CD4-positive, alpha-beta T cell (primary cell): ENCODE results near the gene IL13RA2. TPM values are rescaled to one million over a fixed set of nuclear protein-coding genes. Genes with fewer than 3 reads are reported as not detected.

ENCODE experiments used
- ATAC-seq: fragments of 200-7000 bp; cut with Tn5 transposase; one replicate; pipeline ENCODE4 v1.10.0; 2022; ENCODE audit warnings: mild to moderate bottlenecking; ENCODE audit not compliant: poor library complexity
- CTCF ChIA-PET: fragments of 350-600 bp; sonication (Branson Sonifier 250); formaldehyde crosslinking; loops from one replicate; lab custom pipeline; 2021; ENCODE audit warnings: antibody characterized with exemption, inconsistent platforms; lab: Charles Lee
- POLR2A ChIA-PET: fragments of 350-600 bp; sonication (Branson Sonifier 250); formaldehyde crosslinking; loops from one replicate; lab custom pipeline; 2021; ENCODE audit warnings: antibody characterized with exemption, inconsistent platforms; lab: Charles Lee
- DNase-seq, 14 experiments: peaks; one replicate each; pipeline ENCODE4 v3.0.0-alpha.2; 2013 to 2020; ENCODE audit warnings: mixed read lengths in 2 of 14
- H3K27ac ChIP-seq, 2 donors: one replicate each; pipeline versions ENCODE4 v1.5.1 to v1.7.0; 2013; ENCODE audit warnings: low read length in 2 of 2, low read depth in 1 of 2, mild to moderate bottlenecking in 1 of 2
- H3K27me3 ChIP-seq, 2 experiments: 1 replicate in 1 of 2; 2 replicates in 1 of 2; pipeline versions ENCODE4 v1.6.1 to v1.7.0; 2013; ENCODE audit warnings: low read length in 2 of 2, control low read depth in 1 of 2, mild to moderate bottlenecking in 1 of 2, moderate library complexity in 1 of 2; ENCODE audit not compliant: insufficient read depth in 2 of 2, control insufficient read depth in 1 of 2
- H3K36me3 ChIP-seq: one replicate; pipeline ENCODE4 v1.6.1; 2013; ENCODE audit warnings: low read length, control low read depth; ENCODE audit not compliant: insufficient read depth
- H3K4me1 ChIP-seq: one replicate; pipeline ENCODE4 v1.6.1; 2013; ENCODE audit warnings: low read length, control low read depth; ENCODE audit not compliant: insufficient read depth
- H3K4me3 ChIP-seq: one replicate; pipeline ENCODE4 v1.5.1; 2013; ENCODE audit warnings: mild to moderate bottlenecking, low read length, moderate library complexity
- H3K9me3 ChIP-seq, 2 experiments: 1 replicate in 1 of 2; 2 replicates in 1 of 2; pipeline versions ENCODE4 v1.6.1 to v1.7.0; 2013; ENCODE audit warnings: low read length in 2 of 2, mild to moderate bottlenecking in 2 of 2, control low read depth in 1 of 2, moderate library complexity in 1 of 2; ENCODE audit not compliant: control insufficient read depth in 1 of 2, insufficient read depth in 1 of 2
- H3K27ac Mint-ChIP-seq: one replicate; pipeline ENCODE4 v1.8.0; 2020; ENCODE audit warnings: mixed read lengths
- H3K27me3 Mint-ChIP-seq: one replicate; pipeline ENCODE4 v1.8.0; 2021; ENCODE audit warnings: mixed read lengths
- H3K36me3 Mint-ChIP-seq: one replicate; pipeline ENCODE4 v1.8.0; 2021; ENCODE audit warnings: low read depth, mixed read lengths
- H3K4me1 Mint-ChIP-seq: one replicate; pipeline ENCODE4 v1.8.0; 2021; ENCODE audit warnings: low read depth, mixed read lengths
- H3K4me3 Mint-ChIP-seq: one replicate; pipeline ENCODE4 v1.8.0; 2020; ENCODE audit warnings: mild to moderate bottlenecking, mixed read lengths
- H3K9me3 Mint-ChIP-seq: one replicate; pipeline ENCODE4 v1.8.0; 2020; ENCODE audit warnings: mixed read lengths
- intact Hi-C, 2 experiments: fragments of 100-400 bp; cut with DNase I in 1 of 2; cut with micrococcal nuclease in 1 of 2; formaldehyde crosslinking; loops; one replicate each; pipeline versions ENCODE4 v1.15.1 to v1.9.0; 2023 to 2025; cut with DNase I, micrococcal nuclease
- total RNA-seq, 174 experiments: library from RNA in 2 of 174; stranded (reverse) in 2 of 174; gene quantifications; one replicate each; pipeline ENCODE4 v1.2.3 and lab custom pipeline; 2021 to 2026
- TF ChIP-seq, protein P1 (sequence below): fragments of 200-600 bp; IDR thresholded peaks from one replicate; pipeline ENCODE4 v1.8.0; 2022; ENCODE audit warnings: antibody characterized with exemption, mild to moderate bottlenecking

Gene IL13RA2
- total RNA-seq, 2 experiments from 2014 or later: not detected

DNA sequence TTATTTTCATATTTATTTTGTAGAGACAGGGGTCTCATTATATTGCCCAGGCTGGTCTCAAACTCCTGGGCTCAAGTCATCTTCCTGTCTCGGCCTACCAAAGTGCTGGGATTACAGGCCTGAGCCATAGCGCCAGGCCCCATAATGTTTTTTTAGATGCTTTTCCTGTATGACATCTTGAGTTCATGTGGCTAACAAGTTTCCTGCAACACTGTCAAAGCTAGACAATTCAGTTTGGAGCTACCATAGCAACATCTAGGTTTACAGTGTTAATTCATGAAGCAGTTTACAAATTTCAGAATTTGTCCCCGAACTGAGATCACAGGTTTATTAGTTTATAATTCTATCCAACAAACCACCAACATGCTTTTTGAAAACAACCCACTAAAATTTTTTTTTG lies 6.4 kb upstream of the IL13RA2 start:
- ChIA-PET POLR2A (no interaction called here), CTCF (no interaction called here)
- Histone ChIP-seq H3K9me3 (no peaks in the 10 kb centered on the region), H3K36me3 (no peaks in the 10 kb centered on the region), H3K4me1 (no peaks in the 10 kb centered on the region), H3K4me3 (no peak overlapping the region), H3K27ac (no peak overlapping the region), H3K27me3 (no peaks in the 10 kb centered on the region)
- no peaks in the 10 kb centered on the region for H3K4me1 Mint-ChIP-seq
- H3K27ac Mint-ChIP-seq: no peak overlapping the region
- no peak for ATAC-seq
- DNase-seq: no peak
- no peaks in the 10 kb centered on the region for H3K27me3 Mint-ChIP-seq
- H3K9me3 Mint-ChIP-seq: peaks cover 2% of the 10 kb centered on the region
- TF ChIP-seq, protein P1, sequence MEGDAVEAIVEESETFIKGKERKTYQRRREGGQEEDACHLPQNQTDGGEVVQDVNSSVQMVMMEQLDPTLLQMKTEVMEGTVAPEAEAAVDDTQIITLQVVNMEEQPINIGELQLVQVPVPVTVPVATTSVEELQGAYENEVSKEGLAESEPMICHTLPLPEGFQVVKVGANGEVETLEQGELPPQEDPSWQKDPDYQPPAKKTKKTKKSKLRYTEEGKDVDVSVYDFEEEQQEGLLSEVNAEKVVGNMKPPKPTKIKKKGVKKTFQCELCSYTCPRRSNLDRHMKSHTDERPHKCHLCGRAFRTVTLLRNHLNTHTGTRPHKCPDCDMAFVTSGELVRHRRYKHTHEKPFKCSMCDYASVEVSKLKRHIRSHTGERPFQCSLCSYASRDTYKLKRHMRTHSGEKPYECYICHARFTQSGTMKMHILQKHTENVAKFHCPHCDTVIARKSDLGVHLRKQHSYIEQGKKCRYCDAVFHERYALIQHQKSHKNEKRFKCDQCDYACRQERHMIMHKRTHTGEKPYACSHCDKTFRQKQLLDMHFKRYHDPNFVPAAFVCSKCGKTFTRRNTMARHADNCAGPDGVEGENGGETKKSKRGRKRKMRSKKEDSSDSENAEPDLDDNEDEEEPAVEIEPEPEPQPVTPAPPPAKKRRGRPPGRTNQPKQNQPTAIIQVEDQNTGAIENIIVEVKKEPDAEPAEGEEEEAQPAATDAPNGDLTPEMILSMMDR: no peak
- intact Hi-C loops: no loop called here
- no peaks in the 10 kb centered on the region for H3K36me3 Mint-ChIP-seq
- no peak overlapping the region for H3K4me3 Mint-ChIP-seq

DNA sequence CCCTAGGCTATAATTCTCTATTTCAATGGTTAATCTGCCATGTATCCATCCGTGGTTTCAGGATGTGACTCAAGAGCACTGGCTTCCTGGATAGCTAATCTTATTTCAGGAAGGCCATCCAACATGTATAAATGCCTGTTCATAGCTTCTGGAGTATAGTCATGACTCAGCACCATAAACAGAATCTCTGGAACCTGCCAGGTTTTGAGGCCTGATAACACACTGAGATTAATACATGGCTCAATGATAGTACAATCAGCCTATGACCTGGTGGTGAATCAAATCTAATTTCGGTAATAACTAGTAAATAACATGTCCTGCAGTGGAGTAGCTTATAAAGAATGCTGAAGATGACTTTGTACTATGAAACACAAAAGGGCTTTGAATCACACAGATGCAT lies 5.7 kb upstream of the IL13RA2 start:
- ChIA-PET POLR2A (no interaction called here), CTCF (no interaction called here)
- Mint-ChIP-seq H3K4me3 (no peak overlapping the region), H3K9me3 (peaks cover 2% of the 10 kb centered on the region), H3K4me1 (no peaks in the 10 kb centered on the region), H3K36me3 (no peaks in the 10 kb centered on the region), H3K27ac (no peak overlapping the region), H3K27me3 (no peaks in the 10 kb centered on the region)
- TF ChIP-seq, protein P1: no peak
- no peaks in the 10 kb centered on the region for H3K9me3 ChIP-seq
- no peak overlapping the region for H3K27ac ChIP-seq
- no peak overlapping the region for H3K4me3 ChIP-seq
- H3K36me3 ChIP-seq: no peaks in the 10 kb centered on the region
- ATAC-seq (no peak), DNase-seq (no peak)
- intact Hi-C loops: no loop called here
- no peaks in the 10 kb centered on the region for H3K4me1 ChIP-seq
- no peaks in the 10 kb centered on the region for H3K27me3 ChIP-seq

DNA sequence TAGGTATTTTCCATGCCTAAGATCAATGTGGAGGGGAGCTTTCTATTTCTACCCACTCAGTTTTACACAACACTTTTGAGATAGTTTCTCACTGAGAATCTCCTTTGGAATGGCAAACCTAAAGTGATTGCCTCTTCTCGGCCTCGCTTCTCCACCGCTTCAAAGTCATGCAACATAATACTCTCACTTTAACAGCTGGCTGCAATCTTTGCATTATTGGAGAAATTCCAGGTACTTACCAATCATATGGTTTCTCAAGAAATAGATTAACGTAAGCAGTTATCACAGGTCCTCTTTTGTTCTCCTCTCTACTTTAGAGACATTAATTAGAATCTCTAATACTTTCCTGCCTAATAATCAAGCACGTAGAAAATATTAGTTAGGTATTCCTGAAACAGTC lies 3.7 kb upstream of the IL13RA2 start:
- no peak for ATAC-seq
- no peaks in the 10 kb centered on the region for H3K4me1 Mint-ChIP-seq
- H3K36me3 ChIP-seq: no peaks in the 10 kb centered on the region
- no peaks in the 10 kb centered on the region for H3K27me3 Mint-ChIP-seq
- CTCF ChIA-PET: no interaction called here
- peaks cover 2% of the 10 kb centered on the region for H3K9me3 Mint-ChIP-seq
- POLR2A ChIA-PET: no interaction called here
- no peaks in the 10 kb centered on the region for H3K4me1 ChIP-seq
- TF ChIP-seq, protein P1: no peak
- no peaks in the 10 kb centered on the region for H3K27me3 ChIP-seq
- no peaks in the 10 kb centered on the region for H3K9me3 ChIP-seq
- no peak for DNase-seq
- no peak overlapping the region for H3K27ac Mint-ChIP-seq
- intact Hi-C loops: no loop called here
- no peak overlapping the region for H3K4me3 Mint-ChIP-seq
- no peak overlapping the region for H3K27ac ChIP-seq
- H3K36me3 Mint-ChIP-seq: no peaks in the 10 kb centered on the region
- no peak overlapping the region for H3K4me3 ChIP-seq
